Ovary (tissue), 9 donors: ENCODE data around the gene ZNF93. TPM values are rescaled to one million over a fixed set of nuclear protein-coding genes. Genes with fewer than 3 reads are reported as not detected.
A peak's percentile ranks its signal among the peaks of the same experiment; 100 is the strongest.
"Not testable (repeated sequence)": the region's sequence is repeated elsewhere in the genome, so short reads cannot be mapped to it uniquely, and the experiment has no call there.

Experiments used
- DNase-seq, 5 donors: peaks; one replicate each; pipeline ENCODE4 v3.0.0-alpha.2; 2019 to 2020
- H3K27ac ChIP-seq, 2 donors: fragments of 200-600 bp; one replicate each; pipeline versions ENCODE4 v1.5.1 to v1.8.0; 2019 to 2022
- H3K27me3 ChIP-seq: fragments of 200-600 bp; one replicate; pipeline ENCODE4 v1.8.0; 2022
- H3K36me3 ChIP-seq: fragments of 200-600 bp; sonication (generic); one replicate; pipeline ENCODE4 v1.5.1; 2019
- H3K4me1 ChIP-seq: one replicate; pipeline ENCODE4 v1.8.1; 2013; ENCODE audit warnings: mild to moderate bottlenecking, moderate library complexity; ENCODE audit not compliant: insufficient read depth
- H3K4me3 ChIP-seq: fragments of 200-600 bp; sonication (generic); one replicate; pipeline ENCODE4 v1.5.1; 2017
- H3K9me3 ChIP-seq, 2 donors: fragments of 200-600 bp in 1 of 2; sonication (generic) in 1 of 2; one replicate each; pipeline versions ENCODE4 v1.5.1 to v1.8.1; 2013 to 2019; ENCODE audit warnings: mild to moderate bottlenecking in 1 of 2, moderate library complexity in 1 of 2
- CTCF ChIP-seq, 3 donors: fragments of 450-650 bp in 2 of 3; fragments of 200-600 bp in 1 of 3; IDR thresholded peaks; one replicate each; pipeline versions ENCODE4 v1.5.1 to v1.8.0; 2016 to 2022; ENCODE audit warnings: antibody characterized with exemption in 3 of 3, mild to moderate bottlenecking in 1 of 3
- EP300 ChIP-seq: sonication (generic); formaldehyde crosslinking; IDR thresholded peaks from one replicate; pipeline ENCODE4 v1.6.1; 2017; ENCODE audit warnings: antibody characterized with exemption
- POLR2A ChIP-seq: fragments of 450-650 bp; IDR thresholded peaks from one replicate; pipeline ENCODE4 v1.6.1; 2017; ENCODE audit warnings: antibody characterized with exemption, mild to moderate bottlenecking, moderate library complexity
- WGBS, 3 donors: extraction: QIAGEN DNeasy Blood & Tissue Kit in 1 of 3; methylation state at CpG; one replicate each; pipeline versions ENCODE4 v1.1.5 to v1.1.7; 2013 to 2017; 5-methylcytosine and 5-hydroxymethylcytosine counted together
- intact Hi-C, 4 donors: fragments of 100-400 bp; cut with DNase I; formaldehyde crosslinking; loops; one replicate each; pipeline versions ENCODE4 v1.11.0 to v1.15.1; 2022 to 2023
- polyA plus RNA-seq, 2 donors: library from polyadenylated mRNA; stranded (reverse); fragments of 200-250 nt in 1 of 2; fragments of 350-450 nt in 1 of 2; fragmentation: Illumina TruSeq in 1 of 2; extraction: RNeasy Lipid Tissue Mini Kit (QIAGEN cat#74804) in 1 of 2; gene quantifications; one replicate each; pipeline ENCODE4 v1.2.3, GENCODE V29; 2013 to 2014
- total RNA-seq, 7 donors: library from RNA; depleted of rRNA in 2 of 7; stranded (reverse); fragments of >200 nt in 2 of 7; fragmentation: NEBNext Ultra II Directional in 3 of 7; extraction: Animal tissue kit (Norgen Biotek cat#: 25700) in 3 of 7; gene quantifications; one replicate each; pipeline versions ENCODE4 v1.1.0 to v1.2.4, GENCODE V29; 2016 to 2023
- donor health status: DM: no; HTN: no; CAD: no; lungs with moderate emphysema.
- donor health status: DM: no; HTN: no; CAD: no.
- donor health status: Bipolar disorder and iron deficiency.
- donor health status: DM: yes; HTN: yes; CAD: no.
- donor health status: DM: no; HTN: no; CAD: no.
- donor health status: DM: yes; HTN: yes; CAD: no.

ZNF93 gene
- total and polyA plus RNA-seq, 9 donors = 4.9 to 15.2 (median 7.7) TPM

GRCh38 chr19:19948800-19949199, 48.1 kb downstream of the ZNF93 start:
- no peak for DNase-seq
- Histone ChIP-seq H3K4me3 (no peak overlapping the region), H3K36me3 (no peaks in the 10 kb centered on the region), H3K4me1 (no peaks in the 10 kb centered on the region), H3K9me3 (no peaks in the 10 kb centered on the region), H3K27ac (no peak overlapping the region), H3K27me3 (no peaks in the 10 kb centered on the region)
- TF ChIP-seq POLR2A (no peak), EP300 (no peak), CTCF (IDR thresholded peaks at IDR 0.05) (no peak)
- WGBS, 3 donors = 79 to 92% (median 90%) methylated on average over 5 of the region's 5 CpGs
- intact Hi-C loops = no loop called here

- DNase-seq = no peak
- peaks cover 6% of the 10 kb centered on the region for H3K4me1 ChIP-seq
- 85 to 92% (median 92%) methylated on average over 9 of the region's 9 CpGs for WGBS, 3 donors
- no peaks in the 10 kb centered on the region for H3K27me3 ChIP-seq
- H3K9me3 ChIP-seq = no peaks in the 10 kb centered on the region
- H3K4me3 ChIP-seq = no peak overlapping the region
- H3K36me3 ChIP-seq = no peaks in the 10 kb centered on the region
- intact Hi-C loops = loop anchor here in 2 of 4 donors (5.0 to 10.0 kb wide), 2 partner anchors 290 to 423 kb away; partner anchors contain the start of genes ATP13A1 (in 1 of the 2) and ZNF101 (in 1 of the 2)
- TF ChIP-seq POLR2A (no peak), EP300 (no peak), CTCF (IDR thresholded peaks at IDR 0.05) (no peak)
- H3K27ac ChIP-seq = no peak overlapping the region
Observed at GRCh38 chr19:19955208-19955607, 54.5 kb downstream of the ZNF93 start.

- Histone ChIP-seq H3K9me3 (no peaks in the 10 kb centered on the region), H3K27ac (no peak overlapping the region), H3K36me3 (no peaks in the 10 kb centered on the region), H3K4me3 (no peak overlapping the region), H3K4me1 (peaks cover 6% of the 10 kb centered on the region), H3K27me3 (no peaks in the 10 kb centered on the region)
- no peak for TF ChIP-seq CTCF (IDR thresholded peaks at IDR 0.05)
- WGBS, 3 donors = 59 to 69% (median 66%) methylated on average over 15 of the region's 15 CpGs
- no peak for DNase-seq
- intact Hi-C loops = loop anchor here in 2 of 4 donors (5.0 to 10.0 kb wide), 2 partner anchors 292 to 424 kb away; partner anchors contain the start of genes ATP13A1 (in 1 of the 2) and ZNF101 (in 1 of the 2)
Observed at GRCh38 chr19:19956434-19957075, 55.8 kb downstream of the ZNF93 start.

- not testable (repeated sequence) for DNase-seq, H3K4me3 ChIP-seq, H3K27ac ChIP-seq, H3K4me1 ChIP-seq, H3K27me3 ChIP-seq, H3K9me3 ChIP-seq, H3K36me3 ChIP-seq
- WGBS, 3 donors = 75 to 84% (median 83%) methylated on average over 8 of the region's 8 CpGs
- intact Hi-C loops = loop anchor here in 2 of 4 donors (2.0 to 10.0 kb wide), 3 partner anchors 293 to 425 kb away; partner anchors contain the start of genes ATP13A1 (in 1 of the 2) and ZNF101 (in 1 of the 2)
Observed at GRCh38 chr19:19957766-19958165, 57.0 kb downstream of the ZNF93 start.

- intact Hi-C loops = loop anchor here in 2 of 4 donors (2.0 to 10.0 kb wide), 3 partner anchors 294 to 427 kb away; partner anchors contain the start of genes ATP13A1 (in 1 of the 2) and ZNF101 (in 1 of the 2)
- not testable (repeated sequence) for H3K4me1 ChIP-seq, H3K27ac ChIP-seq, H3K27me3 ChIP-seq, H3K9me3 ChIP-seq, H3K36me3 ChIP-seq, H3K4me3 ChIP-seq
- 10 to 11% (median 11%) methylated on average over 9 of the region's 9 CpGs for WGBS, 3 donors
- TF ChIP-seq CTCF (IDR thresholded peaks at IDR 0.05) = peak; percentile 57 to 69 (median 60)
- peak; percentile 77 to 87 (median 86) for DNase-seq
Observed at GRCh38 chr19:19959151-19959799, 58.5 kb downstream of the ZNF93 start.
